SK-N-SH treated with all-trans-retinoic acid at 6 μM for 48 hours (cell line): ENCODE results near the gene LPAR5.

Source experiments
- ATAC-seq: fragments of 200-7000 bp; cut with Tn5 transposase; 3 replicates; pipeline ENCODE4 v1.9.1; 2020; ENCODE audit warnings: mild to moderate bottlenecking, moderate library complexity
- ARNTL ChIP-seq: fragments of 450-650 bp; formaldehyde crosslinking; IDR thresholded peaks from 2 replicates; pipeline ENCODE4 v1.5.0; 2020; ENCODE audit warnings: low read depth, mild to moderate bottlenecking, moderate library complexity, borderline replicate concordance
- BACH2 ChIP-seq: fragments of 250-450 bp; sonication (Bioruptor Pico); IDR thresholded peaks from 2 replicates; pipeline ENCODE4 v1.9.0; 2021; ENCODE audit warnings: mild to moderate bottlenecking, borderline replicate concordance
- CREB5 ChIP-seq: fragments of 250-450 bp; sonication (Bioruptor Pico); IDR thresholded peaks from 2 replicates; pipeline ENCODE4 v1.5.1; 2020; ENCODE audit warnings: low read depth, mild to moderate bottlenecking, moderate library complexity
- CSDC2 ChIP-seq: fragments of 250-450 bp; sonication (Bioruptor Pico); IDR thresholded peaks from 2 replicates; pipeline ENCODE4 v1.5.0; 2020; ENCODE audit warnings: mild to moderate bottlenecking, moderate library complexity
- ESRRG ChIP-seq: fragments of 250-450 bp; sonication (Bioruptor Pico); IDR thresholded peaks from 2 replicates; pipeline ENCODE4 v1.6.1; 2021; ENCODE audit warnings: mild to moderate bottlenecking
- GLIS3 ChIP-seq: fragments of 250-450 bp; sonication (Bioruptor Pico); IDR thresholded peaks from 2 replicates; pipeline ENCODE4 v1.5.0; 2020; ENCODE audit warnings: mild to moderate bottlenecking, moderate library complexity
- ISL1 ChIP-seq: fragments of 250-450 bp; sonication (Bioruptor Pico); IDR thresholded peaks from 2 replicates; pipeline ENCODE4 v2.1.2; 2022; ENCODE audit warnings: mild to moderate bottlenecking, moderate library complexity
- OSR1 ChIP-seq: fragments of 250-450 bp; sonication (Bioruptor Pico); IDR thresholded peaks from 2 replicates; pipeline ENCODE4 v1.8.0; 2022; ENCODE audit warnings: moderate library complexity, mild to moderate bottlenecking, inconsistent platforms
- PPARA ChIP-seq: fragments of 250-450 bp; sonication (Bioruptor Pico); IDR thresholded peaks from 2 replicates; pipeline ENCODE4 v1.5.0; 2020; ENCODE audit warnings: mild to moderate bottlenecking, borderline replicate concordance
- RARB ChIP-seq: fragments of 250-450 bp; sonication (Bioruptor Pico); IDR thresholded peaks from 2 replicates; pipeline ENCODE4 v1.8.0; 2021; ENCODE audit warnings: mild to moderate bottlenecking, moderate library complexity
- SNAI2 ChIP-seq: fragments of 250-450 bp; sonication (Bioruptor Pico); IDR thresholded peaks from 2 replicates; pipeline ENCODE4 v1.5.0; 2020; ENCODE audit warnings: mild to moderate bottlenecking, moderate library complexity
- TCF4 ChIP-seq: fragments of 250-450 bp; sonication (Bioruptor Pico); IDR thresholded peaks from 2 replicates; pipeline ENCODE4 v1.8.0; 2021; ENCODE audit warnings: mild to moderate bottlenecking, moderate library complexity, borderline replicate concordance
- TOX ChIP-seq: fragments of 250-450 bp; sonication (Bioruptor Pico); IDR thresholded peaks from 2 replicates; pipeline ENCODE4 v1.8.0; 2021; ENCODE audit warnings: mild to moderate bottlenecking, moderate library complexity, borderline replicate concordance
- ZC3H10 ChIP-seq: fragments of 250-450 bp; sonication (Bioruptor Pico); IDR thresholded peaks from 2 replicates; pipeline ENCODE4 v1.5.1; 2021; ENCODE audit warnings: mild to moderate bottlenecking, moderate library complexity
- ZFP3 ChIP-seq: fragments of 250-450 bp; sonication (Bioruptor Pico); IDR thresholded peaks from 2 replicates; pipeline ENCODE4 v1.5.0; 2020; ENCODE audit warnings: mild to moderate bottlenecking, moderate library complexity
- ZFP30 ChIP-seq: fragments of 450-650 bp; formaldehyde crosslinking; IDR thresholded peaks from 2 replicates; pipeline ENCODE4 v1.5.0; 2022; ENCODE audit warnings: mild to moderate bottlenecking, moderate library complexity
- ZNF70 ChIP-seq: fragments of 450-650 bp; formaldehyde crosslinking; IDR thresholded peaks from 2 replicates; pipeline ENCODE4 v1.5.0; 2020; ENCODE audit warnings: mild to moderate bottlenecking, moderate library complexity
- ZNF8 ChIP-seq: fragments of 450-650 bp; formaldehyde crosslinking; IDR thresholded peaks from 2 replicates; pipeline ENCODE4 v1.5.0; 2020; ENCODE audit warnings: mild to moderate bottlenecking, moderate library complexity
- TF ChIP-seq, protein P1 (sequence below): fragments of 250-450 bp; sonication (Bioruptor Pico); IDR thresholded peaks from 2 replicates; pipeline ENCODE4 v1.5.0; 2020; ENCODE audit warnings: mild to moderate bottlenecking, moderate library complexity
- TF ChIP-seq, protein P2 (sequence below): fragments of 250-450 bp; sonication (Bioruptor Pico); IDR thresholded peaks from 2 replicates; pipeline ENCODE4 v1.5.1; 2021; ENCODE audit warnings: mild to moderate bottlenecking, moderate library complexity
- TF ChIP-seq, protein P3 (sequence below): fragments of 250-450 bp; sonication (Bioruptor Pico); IDR thresholded peaks from 2 replicates; pipeline ENCODE4 v1.8.0; 2021; ENCODE audit warnings: low read depth, mild to moderate bottlenecking, moderate library complexity, borderline replicate concordance

LPAR5 gene

GRCh38 chr12:6647083-6647604, 11.4 kb upstream of the LPAR5 start, which contains the start of gene ACRBP:
Gene ACRBP (minus strand): TSS chr12:6647432. CDS start chr12:6647366, 66 bp downstream.
- TF ChIP-seq ZNF70 (no peak), ISL1 (CRISPR knock-in tag) (no peak), ZFP3 (CRISPR knock-in tag) (no peak), ARNTL (CRISPR knock-in tag) (no peak), ZNF8 (CRISPR knock-in tag) (no peak), GLIS3 (no peak), OSR1 (CRISPR knock-in tag) (no peak), PPARA (CRISPR knock-in tag) (no peak), ZC3H10 (CRISPR knock-in tag) (no peak), TOX (CRISPR knock-in tag) (no peak), RARB (CRISPR knock-in tag) (no peak), BACH2 (CRISPR knock-in tag) (no peak)
- TF ChIP-seq, protein P1, sequence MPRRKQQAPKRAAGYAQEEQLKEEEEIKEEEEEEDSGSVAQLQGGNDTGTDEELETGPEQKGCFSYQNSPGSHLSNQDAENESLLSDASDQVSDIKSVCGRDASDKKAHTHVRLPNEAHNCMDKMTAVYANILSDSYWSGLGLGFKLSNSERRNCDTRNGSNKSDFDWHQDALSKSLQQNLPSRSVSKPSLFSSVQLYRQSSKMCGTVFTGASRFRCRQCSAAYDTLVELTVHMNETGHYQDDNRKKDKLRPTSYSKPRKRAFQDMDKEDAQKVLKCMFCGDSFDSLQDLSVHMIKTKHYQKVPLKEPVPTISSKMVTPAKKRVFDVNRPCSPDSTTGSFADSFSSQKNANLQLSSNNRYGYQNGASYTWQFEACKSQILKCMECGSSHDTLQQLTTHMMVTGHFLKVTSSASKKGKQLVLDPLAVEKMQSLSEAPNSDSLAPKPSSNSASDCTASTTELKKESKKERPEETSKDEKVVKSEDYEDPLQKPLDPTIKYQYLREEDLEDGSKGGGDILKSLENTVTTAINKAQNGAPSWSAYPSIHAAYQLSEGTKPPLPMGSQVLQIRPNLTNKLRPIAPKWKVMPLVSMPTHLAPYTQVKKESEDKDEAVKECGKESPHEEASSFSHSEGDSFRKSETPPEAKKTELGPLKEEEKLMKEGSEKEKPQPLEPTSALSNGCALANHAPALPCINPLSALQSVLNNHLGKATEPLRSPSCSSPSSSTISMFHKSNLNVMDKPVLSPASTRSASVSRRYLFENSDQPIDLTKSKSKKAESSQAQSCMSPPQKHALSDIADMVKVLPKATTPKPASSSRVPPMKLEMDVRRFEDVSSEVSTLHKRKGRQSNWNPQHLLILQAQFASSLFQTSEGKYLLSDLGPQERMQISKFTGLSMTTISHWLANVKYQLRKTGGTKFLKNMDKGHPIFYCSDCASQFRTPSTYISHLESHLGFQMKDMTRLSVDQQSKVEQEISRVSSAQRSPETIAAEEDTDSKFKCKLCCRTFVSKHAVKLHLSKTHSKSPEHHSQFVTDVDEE (CRISPR knock-in tag), result no peak
- TF ChIP-seq, all 23 proteins: peak for 0
- ATAC-seq, result no peak

DNA sequence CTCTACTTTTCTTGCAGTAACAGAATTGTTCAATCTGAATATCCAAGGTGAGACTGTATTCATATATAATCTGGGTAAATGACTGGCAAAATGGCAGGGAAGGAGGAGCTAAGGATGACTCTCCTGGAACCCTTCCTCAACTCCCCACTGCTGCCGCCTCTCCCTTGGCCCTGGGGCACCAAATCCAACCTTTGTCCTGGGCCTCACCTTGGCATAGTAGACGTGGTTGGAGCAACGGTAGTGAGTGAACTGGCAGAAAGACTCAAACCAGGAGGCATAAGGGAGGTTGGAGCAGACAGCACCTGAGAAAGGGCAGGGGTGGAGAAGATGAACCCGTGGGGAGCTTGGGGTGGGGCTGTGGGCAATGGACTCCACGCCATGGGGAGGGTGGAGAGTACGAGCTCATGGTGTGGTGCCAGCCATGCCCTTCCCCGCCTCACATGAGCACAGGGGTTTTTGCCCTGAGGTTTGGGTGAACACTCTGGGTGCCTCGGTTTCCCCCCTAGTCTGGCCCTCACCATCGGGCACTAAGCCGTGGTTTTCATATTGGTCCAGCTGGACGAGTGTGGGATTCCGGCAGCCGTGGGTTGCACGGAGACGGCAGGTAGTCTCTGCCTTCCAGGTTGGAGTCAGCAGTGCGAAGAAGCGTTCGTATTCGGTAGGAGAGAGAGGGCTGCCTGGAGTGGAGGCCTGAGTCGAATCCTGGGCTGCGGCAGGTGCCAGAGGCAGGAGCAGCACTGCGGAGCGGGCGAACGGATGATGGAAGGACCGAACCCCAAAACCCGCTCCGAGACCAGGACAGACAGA, 10.7 kb upstream of the LPAR5 start:
- no peak for ATAC-seq
- TF ChIP-seq CSDC2 (CRISPR knock-in tag) (no peak), ZC3H10 (CRISPR knock-in tag) (no peak), BACH2 (CRISPR knock-in tag) (no peak), ESRRG (CRISPR knock-in tag) (no peak), CREB5 (CRISPR knock-in tag) (no peak), ZNF8 (CRISPR knock-in tag) (no peak), SNAI2 (CRISPR knock-in tag) (no peak), OSR1 (CRISPR knock-in tag) (no peak)
- TF ChIP-seq, protein P1 (CRISPR knock-in tag), result no peak
- TF ChIP-seq, protein P2, sequence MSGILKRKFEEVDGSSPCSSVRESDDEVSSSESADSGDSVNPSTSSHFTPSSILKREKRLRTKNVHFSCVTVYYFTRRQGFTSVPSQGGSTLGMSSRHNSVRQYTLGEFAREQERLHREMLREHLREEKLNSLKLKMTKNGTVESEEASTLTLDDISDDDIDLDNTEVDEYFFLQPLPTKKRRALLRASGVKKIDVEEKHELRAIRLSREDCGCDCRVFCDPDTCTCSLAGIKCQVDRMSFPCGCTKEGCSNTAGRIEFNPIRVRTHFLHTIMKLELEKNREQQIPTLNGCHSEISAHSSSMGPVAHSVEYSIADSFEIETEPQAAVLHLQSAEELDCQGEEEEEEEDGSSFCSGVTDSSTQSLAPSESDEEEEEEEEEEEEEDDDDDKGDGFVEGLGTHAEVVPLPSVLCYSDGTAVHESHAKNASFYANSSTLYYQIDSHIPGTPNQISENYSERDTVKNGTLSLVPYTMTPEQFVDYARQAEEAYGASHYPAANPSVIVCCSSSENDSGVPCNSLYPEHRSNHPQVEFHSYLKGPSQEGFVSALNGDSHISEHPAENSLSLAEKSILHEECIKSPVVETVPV, result no peak

- no peak for TF ChIP-seq ZFP30
- no peak for TF ChIP-seq ZC3H10 (CRISPR knock-in tag)
- TF ChIP-seq, protein P3, sequence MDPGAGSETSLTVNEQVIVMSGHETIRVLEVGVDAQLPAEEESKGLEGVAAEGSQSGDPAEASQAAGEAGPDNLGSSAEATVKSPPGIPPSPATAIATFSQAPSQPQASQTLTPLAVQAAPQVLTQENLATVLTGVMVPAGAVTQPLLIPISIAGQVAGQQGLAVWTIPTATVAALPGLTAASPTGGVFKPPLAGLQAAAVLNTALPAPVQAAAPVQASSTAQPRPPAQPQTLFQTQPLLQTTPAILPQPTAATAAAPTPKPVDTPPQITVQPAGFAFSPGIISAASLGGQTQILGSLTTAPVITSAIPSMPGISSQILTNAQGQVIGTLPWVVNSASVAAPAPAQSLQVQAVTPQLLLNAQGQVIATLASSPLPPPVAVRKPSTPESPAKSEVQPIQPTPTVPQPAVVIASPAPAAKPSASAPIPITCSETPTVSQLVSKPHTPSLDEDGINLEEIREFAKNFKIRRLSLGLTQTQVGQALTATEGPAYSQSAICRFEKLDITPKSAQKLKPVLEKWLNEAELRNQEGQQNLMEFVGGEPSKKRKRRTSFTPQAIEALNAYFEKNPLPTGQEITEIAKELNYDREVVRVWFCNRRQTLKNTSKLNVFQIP, result no peak
- no peak for TF ChIP-seq OSR1 (CRISPR knock-in tag)
- TF ChIP-seq, protein P1 (CRISPR knock-in tag), result no peak
- no peak for TF ChIP-seq ESRRG (CRISPR knock-in tag)
- TF ChIP-seq RARB (CRISPR knock-in tag), result no peak
- TF ChIP-seq, protein P2, result no peak
- no peak for TF ChIP-seq TCF4 (CRISPR knock-in tag)
- no peak for TF ChIP-seq BACH2 (CRISPR knock-in tag)
- no peak for TF ChIP-seq PPARA (CRISPR knock-in tag)
- no peak for TF ChIP-seq TOX (CRISPR knock-in tag)
- TF ChIP-seq, all 23 proteins: peak for 0
- ATAC-seq, result peak; percentile 63; the same call in 2 of the 3 replicates
Measured at GRCh38 chr12:6644903-6645302, 9.1 kb upstream of the LPAR5 start.
